Smooth muscle cell (in vitro differentiated cells): ENCODE data around the gene EIF2A. TPM values are rescaled to one million over a fixed set of nuclear protein-coding genes. Genes with fewer than 3 reads are reported as not detected.

Source experiments
- DNase-seq: peaks from one replicate; lab custom pipeline; 2025; ENCODE audit not compliant: unreplicated experiment; lab: John Stamatoyannopoulos, UW
- H2AFZ ChIP-seq: fragments of 200-600 bp; sonication (generic); 2 replicates; pipeline ENCODE4 v1.6.0; 2016; ENCODE audit warnings: antibody characterized with exemption, low read depth, mild to moderate bottlenecking
- H3F3A ChIP-seq: fragments of 200-600 bp; sonication (generic); 2 replicates; pipeline ENCODE4 v1.6.0; 2017; ENCODE audit warnings: antibody characterized with exemption, low read depth
- H3K27ac ChIP-seq: fragments of 200-600 bp; sonication (generic); 2 replicates; pipeline ENCODE4 v1.5.1; 2016; ENCODE audit warnings: low read depth, mild to moderate bottlenecking
- H3K27me3 ChIP-seq: fragments of 200-600 bp; sonication (generic); 2 replicates; pipeline ENCODE4 v1.6.1; 2016; ENCODE audit warnings: low read depth, mild to moderate bottlenecking
- H3K36me3 ChIP-seq: fragments of 200-600 bp; sonication (generic); 2 replicates; pipeline ENCODE4 v1.5.1; 2016; ENCODE audit warnings: low read depth
- H3K4me1 ChIP-seq: fragments of 200-600 bp; sonication (generic); 2 replicates; pipeline ENCODE4 v1.5.1; 2016; ENCODE audit warnings: low read depth
- H3K4me2 ChIP-seq: fragments of 200-600 bp; sonication (generic); 2 replicates; pipeline ENCODE4 v1.6.0; 2016; ENCODE audit warnings: mild to moderate bottlenecking
- H3K4me3 ChIP-seq: fragments of 200-600 bp; sonication (generic); 2 replicates; pipeline ENCODE4 v1.5.1; 2016; ENCODE audit warnings: mild to moderate bottlenecking
- H3K79me2 ChIP-seq: fragments of 200-600 bp; sonication (generic); 2 replicates; pipeline ENCODE4 v1.6.0; 2016; ENCODE audit warnings: low read depth, mild to moderate bottlenecking
- H3K9ac ChIP-seq: fragments of 200-600 bp; sonication (generic); 2 replicates; pipeline ENCODE4 v1.6.0; 2016; ENCODE audit warnings: low read depth
- H3K9me3 ChIP-seq: fragments of 200-600 bp; sonication (generic); replicated peaks from 2 replicates; pipeline ENCODE4 v1.5.1; 2016; ENCODE audit warnings: low read depth
- H4K20me1 ChIP-seq: fragments of 200-600 bp; sonication (generic); 2 replicates; pipeline ENCODE4 v1.6.0; 2016; ENCODE audit warnings: low read depth
- CTCF ChIP-seq: fragments of 200-600 bp; sonication (generic); IDR thresholded peaks from 2 replicates; pipeline ENCODE4 v1.5.1; 2017; ENCODE audit warnings: borderline replicate concordance, mild to moderate bottlenecking, antibody characterized with exemption; ENCODE audit not compliant: insufficient read depth, poor library complexity, severe bottlenecking
- WGBS: methylation state at CpG from one replicate; pipeline ENCODE4 v1.1.7; 2016; ENCODE audit warnings: low lambda C conversion rate; 5-methylcytosine and 5-hydroxymethylcytosine counted together
- polyA plus RNA-seq: library from polyadenylated mRNA; unstranded; fragments of >200 nt; fragmentation: Nextera tagmentation; extraction: Ambion mirVana; gene quantifications from 2 replicates; pipeline ENCODE4 v1.2.1, GENCODE V29; 2016
- total RNA-seq: library from RNA; depleted of rRNA; stranded (reverse); fragments of >200 nt; gene quantifications from 2 replicates; pipeline ENCODE4 v1.2.3, GENCODE V29; 2014

EIF2A gene
- total and polyA plus RNA-seq, 2 experiments from 2014 or later, result 34.0 to 166 TPM

- no peak for TF ChIP-seq CTCF
- no peaks in the 10 kb centered on the region for H3K27me3 ChIP-seq
- no peak overlapping the region for H3K4me2 ChIP-seq
- H2AFZ ChIP-seq, result no peak overlapping the region
- H3K9ac ChIP-seq, result no peak overlapping the region
- no peak overlapping the region for H3K27ac ChIP-seq
- no peaks in the 10 kb centered on the region for H3K9me3 ChIP-seq
- H3K4me1 ChIP-seq, result no peaks in the 10 kb centered on the region
- no peak overlapping the region for H3K4me3 ChIP-seq
- no peaks in the 10 kb centered on the region for H3K79me2 ChIP-seq
- no peak for DNase-seq
- no peaks in the 10 kb centered on the region for H3F3A ChIP-seq
- H3K36me3 ChIP-seq, result no peaks in the 10 kb centered on the region
- no peaks in the 10 kb centered on the region for H4K20me1 ChIP-seq
These were observed 14.8 kb upstream of the EIF2A start for GRCh38 chr3:150531775-150532174.

- Histone ChIP-seq H3K27me3 (no peaks in the 10 kb centered on the region), H3F3A (no peaks in the 10 kb centered on the region), H3K4me1 (no peaks in the 10 kb centered on the region), H3K79me2 (no peaks in the 10 kb centered on the region), H2AFZ (no peak overlapping the region), H4K20me1 (peaks cover 14% of the 10 kb centered on the region), H3K27ac (no peak overlapping the region), H3K9ac (no peak overlapping the region), H3K4me3 (no peak overlapping the region), H3K4me2 (no peak overlapping the region), H3K9me3 (no peaks in the 10 kb centered on the region), H3K36me3 (no peaks in the 10 kb centered on the region)
- DNase-seq, result no peak
- no peak for TF ChIP-seq CTCF
- 88% methylated on average over 4 of the region's 4 CpGs for WGBS
These were observed 11.4 kb upstream of the EIF2A start for GRCh38 chr3:150535204-150535603.

GRCh38 chr3:150538324-150539208 lies 8.0 kb upstream of the EIF2A start:
- H3K36me3 ChIP-seq, result no peaks in the 10 kb centered on the region
- H3K9ac ChIP-seq, result no peak overlapping the region
- H3F3A ChIP-seq, result peaks cover 6% of the 10 kb centered on the region
- no peak overlapping the region for H3K4me2 ChIP-seq
- H2AFZ ChIP-seq, result no peak overlapping the region
- no peaks in the 10 kb centered on the region for H3K27me3 ChIP-seq
- no peak for TF ChIP-seq CTCF
- no peaks in the 10 kb centered on the region for H3K4me1 ChIP-seq
- DNase-seq, result no peak
- no peaks in the 10 kb centered on the region for H3K9me3 ChIP-seq
- 90% methylated on average over 10 of the region's 10 CpGs for WGBS
- H3K27ac ChIP-seq, result no peak overlapping the region
- peaks cover 18% of the 10 kb centered on the region for H3K79me2 ChIP-seq
- H4K20me1 ChIP-seq, result peaks cover 47% of the 10 kb centered on the region
- H3K4me3 ChIP-seq, result no peak overlapping the region

GRCh38 chr3:150540297-150540696 lies 6.3 kb upstream of the EIF2A start:
- Histone ChIP-seq H3F3A (peaks cover 12% of the 10 kb centered on the region), H3K4me1 (peaks cover 9% of the 10 kb centered on the region), H3K27ac (no peak overlapping the region), H3K79me2 (peaks cover 35% of the 10 kb centered on the region), H3K4me3 (no peak overlapping the region), H3K4me2 (no peak overlapping the region), H3K9me3 (no peaks in the 10 kb centered on the region), H3K36me3 (no peaks in the 10 kb centered on the region), H3K27me3 (no peaks in the 10 kb centered on the region), H2AFZ (no peak overlapping the region), H4K20me1 (peaks cover 64% of the 10 kb centered on the region), H3K9ac (no peak overlapping the region)
- TF ChIP-seq CTCF, result no peak
- 97% methylated on average over 2 of the region's 2 CpGs for WGBS
- no peak for DNase-seq
